ENCODE results near the gene ABCA7. TPM values are rescaled to one million over a fixed set of nuclear protein-coding genes. Genes with fewer than 3 reads are reported as not detected.

The ABCA7 gene
- total and polyA plus RNA-seq, 2 of the 13 experiments (the other 11 are each of a cell fraction or from before 2014, with no cell fraction given): 4.4 to 32.4 TPM

GRCh38 chr19:1066251-1066747, 26.4 kb downstream of the ABCA7 start (continued):
- peak; percentile 22; the same call in 1 of the 2 replicates for TF ChIP-seq GMEB1 (CRISPR knock-in tag; IDR thresholded peaks at IDR 0.05; ENCODE audit: borderline replicate concordance)
- peak; percentile 82 for TF ChIP-seq SP5 (CRISPR knock-in tag; IDR thresholded peaks at IDR 0.05; ENCODE audit: borderline replicate concordance, low read depth)
- TF ChIP-seq ZSCAN20 (CRISPR knock-in tag; IDR thresholded peaks at IDR 0.05; ENCODE audit: borderline replicate concordance): 0 out of 2 replicates have a peak, but pooled peaks have one; percentile 49
- TF ChIP-seq ZBTB3 (CRISPR knock-in tag; IDR thresholded peaks at IDR 0.05; ENCODE audit: borderline replicate concordance, low read depth): 0 out of 2 replicates have a peak, but pooled peaks have one; percentile 82
- TF ChIP-seq ZBTB38 (CRISPR knock-in tag; IDR thresholded peaks at IDR 0.05): peak; percentile 26
- 0 out of 2 replicates have a peak, but pooled peaks have one; percentile 14 for TF ChIP-seq MXD3 (CRISPR knock-in tag; IDR thresholded peaks at IDR 0.05)
- TF ChIP-seq TBX2 (CRISPR knock-in tag; IDR thresholded peaks at IDR 0.05; ENCODE audit: borderline replicate concordance): 0 out of 2 replicates have a peak, but pooled peaks have one; percentile 16
- TF ChIP-seq ZNF629 (CRISPR knock-in tag; conservative IDR thresholded peaks at IDR 0.05): peak; percentile 54
- no peak for TF ChIP-seq CCAR2 (optimal IDR thresholded peaks at IDR 0.05; ENCODE audit: low read depth, low read length)
- peak in 1 of 2 experiments; percentile 43; a peak in 2 of 4 replicates for TF ChIP-seq POLR2A (IDR thresholded peaks at IDR 0.05; ENCODE audit: insufficient read depth in 1 of 2, low read depth in 2 of 2, low read length in 2 of 2)
- peak; percentile 61 for TF ChIP-seq CEBPG (CRISPR knock-in tag; IDR thresholded peaks at IDR 0.05)
- no peak for TF ChIP-seq PRPF4 (IDR thresholded peaks at IDR 0.05; ENCODE audit: low read depth, low read length, poor library complexity, severe bottlenecking)
- peak; percentile 78; the same call in 1 of the 2 replicates for TF ChIP-seq TBP (CRISPR knock-in tag; IDR thresholded peaks at IDR 0.05)
- TF ChIP-seq HOXA3 (CRISPR knock-in tag; IDR thresholded peaks at IDR 0.05): peak; percentile 26; the same call in 1 of the 2 replicates
- no peak for TF ChIP-seq KMT2A (CRISPR knock-in tag; IDR thresholded peaks at IDR 0.05)
- peak; percentile 45; the same call in 1 of the 2 replicates for TF ChIP-seq ZNF503 (CRISPR knock-in tag; IDR thresholded peaks at IDR 0.05)
- TF ChIP-seq SP1 (IDR thresholded peaks at IDR 0.05): no peak
- no peak for TF ChIP-seq SP1 (CRISPR knock-in tag; IDR thresholded peaks at IDR 0.05)
- TF ChIP-seq HNRNPLL (IDR thresholded peaks at IDR 0.05; ENCODE audit: low read depth, low read length, poor library complexity, severe bottlenecking): peak; percentile 8
- no peak for TF ChIP-seq SNAPC4 (CRISPR knock-in tag; IDR thresholded peaks at IDR 0.05)
- no peak for TF ChIP-seq ZNF639 (CRISPR knock-in tag; conservative IDR thresholded peaks at IDR 0.05)

All from HepG2 (cell line).